Activated CD4-positive, alpha-beta T cell treated with anti-CD3 and anti-CD28 coated beads, Interleukin-2, amount 10 ng/mL, durations not matched to agents 24 days and 14 days (primary cell): Measurements from ENCODE around the gene TMEM205. TPM values are rescaled to one million over a fixed set of nuclear protein-coding genes. Genes with fewer than 3 reads are reported as not detected.
"Not testable (repeated sequence)": the region's sequence is repeated elsewhere in the genome, so short reads cannot be mapped to it uniquely, and the experiment has no call there.

Experiments
- DNase-seq: peaks from one replicate; pipeline ENCODE4 v3.0.0; 2022
- H3K27ac Mint-ChIP-seq: one replicate; pipeline ENCODE4 v1.8.0; 2022; ENCODE audit warnings: mild to moderate bottlenecking, mixed read lengths
- H3K27me3 Mint-ChIP-seq: one replicate; pipeline ENCODE4 v1.8.0; 2022; ENCODE audit warnings: mixed read lengths
- H3K36me3 Mint-ChIP-seq: one replicate; pipeline ENCODE4 v1.8.0; 2022; ENCODE audit warnings: low read depth, mild to moderate bottlenecking, mixed read lengths
- H3K4me1 Mint-ChIP-seq: one replicate; pipeline ENCODE4 v1.8.0; 2021; ENCODE audit warnings: mixed read lengths
- H3K4me3 Mint-ChIP-seq: one replicate; pipeline ENCODE4 v1.8.0; 2022; ENCODE audit warnings: mild to moderate bottlenecking, moderate library complexity, mixed read lengths
- H3K9me3 Mint-ChIP-seq: one replicate; pipeline ENCODE4 v1.8.0; 2021; ENCODE audit warnings: mixed read lengths
- intact Hi-C: fragments of 100-400 bp; cut with micrococcal nuclease; formaldehyde crosslinking; loops from one replicate; pipeline ENCODE4 v1.15.1; 2023
- total RNA-seq: library from RNA; stranded (reverse); gene quantifications from 2 replicates; pipeline ENCODE4 v1.2.3, GENCODE V29; 2022

TMEM205 gene
- total RNA-seq, 1 donor from 2014 or later: 34.2 TPM

- Mint-ChIP-seq H3K4me3 (peak within 1 kb of the TSS; percentile 81), H3K27me3 (no peaks in the 10 kb centered on the region), H3K36me3 (peaks cover 18% of the 10 kb centered on the region), H3K4me1 (peaks cover 20% of the 10 kb centered on the region), H3K9me3 (no peaks in the 10 kb centered on the region), H3K27ac (no peak within 1 kb of the TSS)
- intact Hi-C loops: no loop called here
- DNase-seq: peak; percentile 94
Measured at GRCh38 chr19:11339254-11340098, 6.6 kb downstream of the TMEM205 start, which contains the start of gene RAB3D. RAB3D (minus strand) TSS chr19:11339657; CDS start chr19:11337399, 2,258 bp downstream.

- H3K9me3 Mint-ChIP-seq: no peaks in the 10 kb centered on the region
- H3K36me3 Mint-ChIP-seq: peaks cover 21% of the 10 kb centered on the region
- intact Hi-C loops: no loop called here
- H3K27me3 Mint-ChIP-seq: no peaks in the 10 kb centered on the region
- H3K4me3 Mint-ChIP-seq: peak overlapping the region; percentile 81
- DNase-seq: no peak
- H3K27ac Mint-ChIP-seq: no peak overlapping the region
- H3K4me1 Mint-ChIP-seq: peaks cover 18% of the 10 kb centered on the region
Measured at GRCh38 chr19:11338569-11339253, 7.4 kb downstream of the TMEM205 start.

GRCh38 chr19:11338121-11338520, 7.9 kb downstream of the TMEM205 start:
- intact Hi-C loops: no loop called here
- Mint-ChIP-seq H3K9me3 (no peaks in the 10 kb centered on the region), H3K4me3 (no peak overlapping the region), H3K27me3 (no peaks in the 10 kb centered on the region), H3K27ac (no peak overlapping the region), H3K4me1 (peaks cover 18% of the 10 kb centered on the region), H3K36me3 (peaks cover 25% of the 10 kb centered on the region)
- no peak for DNase-seq

GRCh38 chr19:11337080-11337479, 9.0 kb downstream of the TMEM205 start:
- H3K36me3 Mint-ChIP-seq: peaks cover 23% of the 10 kb centered on the region
- no peaks in the 10 kb centered on the region for H3K9me3 Mint-ChIP-seq
- H3K27ac Mint-ChIP-seq: no peak overlapping the region
- H3K4me1 Mint-ChIP-seq: peaks cover 18% of the 10 kb centered on the region
- no peaks in the 10 kb centered on the region for H3K27me3 Mint-ChIP-seq
- no peak overlapping the region for H3K4me3 Mint-ChIP-seq
- intact Hi-C loops: no loop called here
- no peak for DNase-seq

DNA sequence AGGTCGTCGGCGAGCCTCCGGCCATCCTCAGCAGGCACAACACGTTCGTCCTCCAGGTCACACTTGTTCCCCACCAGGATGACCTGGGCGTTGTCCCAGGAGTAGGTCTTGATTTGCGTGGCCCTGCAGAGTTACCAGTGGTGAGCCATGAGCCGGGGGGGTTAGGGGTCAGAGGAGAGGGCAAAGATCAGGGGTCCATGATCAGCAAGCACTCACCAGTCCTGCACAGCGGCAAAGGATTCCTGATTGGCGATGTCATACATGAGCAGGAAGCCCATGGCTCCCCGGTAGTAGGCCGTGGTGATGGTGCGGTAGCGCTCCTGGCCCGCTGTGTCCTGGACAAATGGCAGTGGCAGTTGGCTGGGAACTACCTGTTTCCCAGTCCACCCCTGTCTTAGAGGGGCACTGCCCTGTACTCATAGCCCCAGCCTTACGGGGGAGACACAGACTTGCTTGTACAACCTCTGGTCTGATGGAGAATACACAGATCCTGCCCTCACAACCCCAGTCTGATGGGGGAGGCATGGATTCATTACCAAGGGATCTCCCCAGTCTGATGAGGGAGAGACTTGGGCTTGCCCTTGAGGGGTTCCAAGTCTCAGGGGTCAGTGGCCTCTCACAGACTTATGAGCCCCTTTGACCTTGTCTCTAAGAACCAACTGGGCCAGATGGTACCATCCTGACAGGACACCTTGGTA, 10.5 kb downstream of the TMEM205 start:
- H3K36me3 Mint-ChIP-seq: peaks cover 23% of the 10 kb centered on the region
- no peaks in the 10 kb centered on the region for H3K27me3 Mint-ChIP-seq
- no peak for DNase-seq
- H3K27ac Mint-ChIP-seq: no peak overlapping the region
- no peak overlapping the region for H3K4me3 Mint-ChIP-seq
- H3K4me1 Mint-ChIP-seq: peaks cover 18% of the 10 kb centered on the region
- intact Hi-C loops: no loop called here
- H3K9me3 Mint-ChIP-seq: no peaks in the 10 kb centered on the region

DNA sequence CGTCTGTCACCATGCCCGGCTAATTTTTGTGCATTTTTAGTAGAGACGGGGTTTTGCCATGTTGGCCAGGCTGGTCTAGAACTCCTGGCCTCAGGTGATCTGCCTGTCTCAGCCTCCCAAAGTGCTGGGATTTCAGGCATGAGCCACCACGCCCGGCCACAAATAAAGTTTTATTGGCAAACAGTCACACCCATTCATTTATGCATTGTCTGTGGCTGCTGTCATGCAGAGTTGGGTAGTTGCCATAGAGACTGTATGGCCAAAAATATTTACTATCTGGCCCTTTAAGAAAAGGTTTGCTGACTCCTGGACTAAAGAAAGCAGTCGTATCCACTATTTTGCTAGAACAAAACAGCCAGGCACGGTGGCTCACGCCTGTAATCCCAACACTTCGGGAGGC, 12.2 kb downstream of the TMEM205 start:
- peaks cover 23% of the 10 kb centered on the region for H3K36me3 Mint-ChIP-seq
- peaks cover 11% of the 10 kb centered on the region for H3K4me1 Mint-ChIP-seq
- H3K27me3 Mint-ChIP-seq, DNase-seq, intact Hi-C loops, H3K4me3 Mint-ChIP-seq, H3K27ac Mint-ChIP-seq, H3K9me3 Mint-ChIP-seq: not testable (repeated sequence)

DNA sequence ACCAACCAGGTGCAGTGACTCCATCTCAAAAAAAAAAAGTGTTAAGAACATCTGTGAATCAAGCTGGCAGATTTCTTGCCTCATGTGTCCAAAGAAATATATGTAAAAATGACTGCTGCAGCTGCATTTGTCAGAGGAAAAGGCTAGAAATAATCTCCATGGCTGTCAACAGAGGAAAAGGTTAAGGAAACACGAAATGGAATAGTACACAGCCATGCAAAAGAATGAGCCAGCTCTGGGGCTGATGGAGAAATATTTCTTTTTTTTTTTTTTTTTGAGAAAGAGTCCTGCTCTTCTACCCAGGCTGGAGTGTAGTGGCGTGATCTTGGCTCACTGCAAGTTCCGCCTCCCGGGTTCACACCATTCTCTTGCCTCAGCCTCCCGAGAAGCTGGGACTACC, 13.2 kb downstream of the TMEM205 start:
- intact Hi-C loops: no loop called here
- no peak for DNase-seq
- Mint-ChIP-seq H3K27me3 (no peaks in the 10 kb centered on the region), H3K4me1 (peaks cover 5% of the 10 kb centered on the region), H3K27ac (no peak overlapping the region), H3K4me3 (no peak overlapping the region), H3K9me3 (no peaks in the 10 kb centered on the region), H3K36me3 (peaks cover 23% of the 10 kb centered on the region)

DNA sequence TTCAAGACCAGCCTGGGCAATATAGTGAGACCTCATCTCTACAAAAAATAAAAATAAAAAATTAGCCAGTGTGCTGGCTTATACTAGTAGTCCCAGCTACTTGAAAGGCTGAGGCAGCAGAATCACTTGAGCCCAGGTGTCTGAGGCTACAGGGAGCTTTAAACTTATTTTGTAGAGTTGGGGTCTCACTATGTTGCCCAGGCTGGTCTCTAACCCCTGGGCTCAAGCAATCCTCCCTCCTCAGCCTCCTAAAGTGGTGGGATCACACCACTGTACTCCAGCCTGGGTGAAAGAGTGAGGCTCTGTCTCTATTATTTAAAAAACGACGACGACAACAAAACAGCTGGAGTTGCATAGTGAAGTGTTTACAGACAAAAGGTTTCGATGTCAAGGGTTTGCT, 14.6 kb downstream of the TMEM205 start:
- no peak for DNase-seq
- no peak overlapping the region for H3K27ac Mint-ChIP-seq
- H3K9me3 Mint-ChIP-seq: no peaks in the 10 kb centered on the region
- intact Hi-C loops: no loop called here
- H3K27me3 Mint-ChIP-seq: no peaks in the 10 kb centered on the region
- H3K4me3 Mint-ChIP-seq: no peak overlapping the region
- H3K36me3 Mint-ChIP-seq: peaks cover 24% of the 10 kb centered on the region
- H3K4me1 Mint-ChIP-seq: no peaks in the 10 kb centered on the region

- Mint-ChIP-seq H3K27ac (no peak overlapping the region), H3K9me3 (no peaks in the 10 kb centered on the region), H3K4me1 (no peaks in the 10 kb centered on the region), H3K27me3 (no peaks in the 10 kb centered on the region), H3K4me3 (no peak overlapping the region), H3K36me3 (peaks cover 13% of the 10 kb centered on the region)
- intact Hi-C loops: no loop called here
- no peak for DNase-seq
Measured at GRCh38 chr19:11330127-11330526, 15.9 kb downstream of the TMEM205 start.

DNA sequence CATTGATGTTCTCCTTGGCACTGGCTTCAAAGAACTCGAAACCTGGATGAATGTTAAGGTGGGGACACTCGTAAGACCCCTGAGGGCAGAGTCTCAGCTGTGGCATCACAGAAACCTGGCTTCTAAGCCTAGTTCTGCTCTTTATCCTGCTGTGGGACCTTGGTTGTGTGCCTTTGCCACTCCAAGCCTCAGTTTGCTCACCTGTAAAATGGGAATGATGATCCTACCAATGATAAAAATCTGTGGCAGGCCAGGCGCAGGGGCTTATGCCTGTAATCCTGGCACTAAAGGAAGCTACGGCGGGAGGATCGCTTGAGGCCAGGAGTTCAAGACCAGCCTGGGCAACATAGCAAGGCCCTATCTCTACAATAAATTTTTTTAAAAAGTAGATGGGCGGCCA, 20.5 kb downstream of the TMEM205 start:
- intact Hi-C loops: no loop called here
- no peak overlapping the region for H3K4me3 Mint-ChIP-seq
- no peaks in the 10 kb centered on the region for H3K27me3 Mint-ChIP-seq
- no peak for DNase-seq
- no peaks in the 10 kb centered on the region for H3K9me3 Mint-ChIP-seq
- H3K36me3 Mint-ChIP-seq: peaks cover 4% of the 10 kb centered on the region
- H3K27ac Mint-ChIP-seq: peak overlapping the region; percentile 34
- H3K4me1 Mint-ChIP-seq: peaks cover 21% of the 10 kb centered on the region

DNA sequence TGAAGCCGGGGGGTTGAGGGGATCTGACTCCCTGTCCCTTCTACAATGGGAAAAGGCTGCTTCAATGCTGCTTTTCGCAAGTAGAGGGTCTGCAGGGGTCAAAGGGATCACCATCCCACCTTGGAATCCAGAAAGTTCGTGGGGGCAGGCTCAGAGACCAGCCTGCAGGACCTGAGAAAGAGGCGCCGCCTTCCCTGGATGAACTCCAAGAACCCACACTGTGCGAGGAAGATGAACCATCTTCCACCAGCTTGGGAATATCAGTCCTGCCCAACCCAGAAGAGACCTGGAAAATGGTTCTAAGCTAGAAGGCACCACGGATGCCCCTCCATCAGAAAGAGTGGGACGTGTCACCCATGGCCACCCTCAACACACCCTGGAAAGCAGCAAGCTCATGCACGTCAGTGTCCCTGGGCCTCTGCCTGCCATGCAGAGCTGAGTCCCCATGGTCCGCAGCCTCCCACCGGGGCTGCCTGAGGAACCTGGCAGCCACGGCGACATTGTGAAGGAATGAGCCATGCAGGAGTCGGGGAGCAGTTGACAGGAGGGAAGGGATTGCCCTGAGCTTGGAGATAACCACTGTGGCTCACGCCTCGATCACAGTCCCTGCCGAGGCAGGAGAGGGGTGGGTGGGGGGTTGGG, 21.2 kb downstream of the TMEM205 start:
- DNase-seq: no peak
- Mint-ChIP-seq H3K4me1 (peaks cover 21% of the 10 kb centered on the region), H3K27ac (peak overlapping the region; percentile 91), H3K9me3 (no peaks in the 10 kb centered on the region), H3K36me3 (peaks cover 4% of the 10 kb centered on the region), H3K27me3 (no peaks in the 10 kb centered on the region), H3K4me3 (peak overlapping the region; percentile 74)
- intact Hi-C loops: no loop called here

- peaks cover 21% of the 10 kb centered on the region for H3K4me1 Mint-ChIP-seq
- DNase-seq: peak; percentile 83
- intact Hi-C loops: no loop called here
- peak overlapping the region; percentile 74 for H3K4me3 Mint-ChIP-seq
- H3K27ac Mint-ChIP-seq: peak overlapping the region; percentile 91
- peaks cover 4% of the 10 kb centered on the region for H3K36me3 Mint-ChIP-seq
- H3K27me3 Mint-ChIP-seq: no peaks in the 10 kb centered on the region
- no peaks in the 10 kb centered on the region for H3K9me3 Mint-ChIP-seq
Measured at GRCh38 chr19:11324079-11324661, 21.9 kb downstream of the TMEM205 start.

GRCh38 chr19:11323601-11324078, 22.4 kb downstream of the TMEM205 start:
- intact Hi-C loops: no loop called here
- peak overlapping the region; percentile 91 for H3K27ac Mint-ChIP-seq
- no peaks in the 10 kb centered on the region for H3K27me3 Mint-ChIP-seq
- no peak for DNase-seq
- peaks cover 21% of the 10 kb centered on the region for H3K4me1 Mint-ChIP-seq
- H3K36me3 Mint-ChIP-seq: peaks cover 4% of the 10 kb centered on the region
- H3K4me3 Mint-ChIP-seq: peak overlapping the region; percentile 74
- no peaks in the 10 kb centered on the region for H3K9me3 Mint-ChIP-seq
